Astrocyte (in vitro differentiated cells and primary cell): ENCODE data around the gene PRDM15.

Experiments used
- EZH2 ChIP-seq: IDR thresholded peaks from 2 replicates; pipeline ENCODE4 v1.6.1; 2012; ENCODE audit warnings: mild to moderate bottlenecking, low read length, inconsistent platforms; ENCODE audit not compliant: insufficient read depth
- TF ChIP-seq, protein P1 (sequence below): IDR thresholded peaks from 2 replicates; pipeline ENCODE4 v1.5.1; 2011; ENCODE audit warnings: low read depth, mild to moderate bottlenecking, inconsistent platforms, low read length, moderate library complexity; ENCODE audit not compliant: insufficient read depth

- TF ChIP-seq, protein P1, sequence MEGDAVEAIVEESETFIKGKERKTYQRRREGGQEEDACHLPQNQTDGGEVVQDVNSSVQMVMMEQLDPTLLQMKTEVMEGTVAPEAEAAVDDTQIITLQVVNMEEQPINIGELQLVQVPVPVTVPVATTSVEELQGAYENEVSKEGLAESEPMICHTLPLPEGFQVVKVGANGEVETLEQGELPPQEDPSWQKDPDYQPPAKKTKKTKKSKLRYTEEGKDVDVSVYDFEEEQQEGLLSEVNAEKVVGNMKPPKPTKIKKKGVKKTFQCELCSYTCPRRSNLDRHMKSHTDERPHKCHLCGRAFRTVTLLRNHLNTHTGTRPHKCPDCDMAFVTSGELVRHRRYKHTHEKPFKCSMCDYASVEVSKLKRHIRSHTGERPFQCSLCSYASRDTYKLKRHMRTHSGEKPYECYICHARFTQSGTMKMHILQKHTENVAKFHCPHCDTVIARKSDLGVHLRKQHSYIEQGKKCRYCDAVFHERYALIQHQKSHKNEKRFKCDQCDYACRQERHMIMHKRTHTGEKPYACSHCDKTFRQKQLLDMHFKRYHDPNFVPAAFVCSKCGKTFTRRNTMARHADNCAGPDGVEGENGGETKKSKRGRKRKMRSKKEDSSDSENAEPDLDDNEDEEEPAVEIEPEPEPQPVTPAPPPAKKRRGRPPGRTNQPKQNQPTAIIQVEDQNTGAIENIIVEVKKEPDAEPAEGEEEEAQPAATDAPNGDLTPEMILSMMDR, result no peak
- no peak for TF ChIP-seq EZH2
These were observed 16.7 kb upstream of the PRDM15 start for GRCh38 chr21:41895643-41896493.
